Stomach (tissue), 9 donors: ENCODE data around the gene IGFALS. TPM values are rescaled to one million over a fixed set of nuclear protein-coding genes. Genes with fewer than 3 reads are reported as not detected.
A peak's percentile ranks its signal among the peaks of the same experiment; 100 is the strongest.

Experiments used
- DNase-seq, 2 donors: peaks; one replicate each; pipeline versions ENCODE4 v3.0.0 to v3.0.0-alpha.2; 2013 to 2019
- H3K27ac ChIP-seq, 5 donors: fragments of 200-600 bp in 4 of 5; sonication (generic) in 4 of 5; one replicate each; pipeline ENCODE4 v1.5.1; 2013 to 2019; ENCODE audit warnings: mild to moderate bottlenecking in 1 of 5, moderate library complexity in 1 of 5
- H3K27me3 ChIP-seq, 3 donors: fragments of 200-600 bp; sonication (generic); one replicate each; pipeline ENCODE4 v1.5.1; 2017 to 2019; ENCODE audit warnings: mixed run types in 1 of 3
- H3K36me3 ChIP-seq, 4 donors: fragments of 200-600 bp; sonication (generic); 1 replicate in 3 of 4; 2 replicates in 1 of 4; pipeline ENCODE4 v1.5.1; 2016 to 2019
- H3K4me1 ChIP-seq, 4 donors: fragments of 200-600 bp; sonication (generic); one replicate each; pipeline ENCODE4 v1.5.1; 2016 to 2019
- H3K4me3 ChIP-seq, 4 donors: fragments of 200-600 bp; sonication (generic) in 3 of 4; one replicate each; pipeline ENCODE4 v1.5.1; 2016 to 2019; ENCODE audit warnings: mild to moderate bottlenecking in 1 of 4
- H3K9me3 ChIP-seq, 4 donors: fragments of 200-600 bp; sonication (generic); one replicate each; pipeline ENCODE4 v1.5.1; 2016 to 2019
- EP300 ChIP-seq: sonication (generic); formaldehyde crosslinking; IDR thresholded peaks from one replicate; pipeline ENCODE4 v1.6.1; 2017; ENCODE audit warnings: antibody characterized with exemption
- POLR2A ChIP-seq, 4 donors: fragments of 450-650 bp; IDR thresholded peaks; one replicate each; pipeline ENCODE4 v1.6.1; 2016; ENCODE audit warnings: antibody characterized with exemption in 4 of 4, control low read depth in 2 of 4, mild to moderate bottlenecking in 1 of 4, moderate library complexity in 1 of 4
- POLR2AphosphoS5 ChIP-seq, 3 donors: sonication (generic); formaldehyde crosslinking; IDR thresholded peaks; one replicate each; pipeline ENCODE4 v1.6.1; 2016; ENCODE audit warnings: antibody characterized with exemption in 3 of 3
- WGBS, 5 donors: extraction: QIAGEN DNeasy Blood & Tissue Kit in 3 of 5; methylation state at CpG; one replicate each; pipeline versions ENCODE4 v1.1.5 to v1.1.7; 2013 to 2018; 5-methylcytosine and 5-hydroxymethylcytosine counted together
- intact Hi-C: fragments of 100-400 bp; cut with DNase I; formaldehyde crosslinking; loops from one replicate; pipeline ENCODE4 v1.15.1; 2023; ENCODE audit warnings: low total_unique reads
- polyA plus RNA-seq, 3 donors: library from polyadenylated mRNA; stranded (reverse); fragments of 200-250 nt; gene quantifications; one replicate each; pipeline ENCODE4 v1.2.3, GENCODE V29; 2013
- total RNA-seq, 5 donors: library from RNA; depleted of rRNA; stranded (reverse); fragments of >200 nt; gene quantifications; one replicate each; pipeline versions ENCODE4 v1.1.0 to v1.2.3, GENCODE V29; 2014 to 2016
- TF ChIP-seq, protein P1 (sequence below), 7 experiments: fragments of 450-650 bp in 4 of 7; fragments of 200-600 bp in 3 of 7; sonication (generic) in 3 of 7; IDR thresholded peaks; one replicate each; pipeline ENCODE4 v1.5.1; 2016 to 2019; ENCODE audit warnings: antibody characterized with exemption in 7 of 7, control low read depth in 2 of 7, mild to moderate bottlenecking in 1 of 7
- donor health status: healthy with polysubstance abuse.
- donor health status: Bipolar disorder and iron deficiency.
- donor health status: healthy.

Gene IGFALS
- total and polyA plus RNA-seq, 8 donors: 2.4 to 24.6 (median 7.1) TPM; not detected in 1

DNA sequence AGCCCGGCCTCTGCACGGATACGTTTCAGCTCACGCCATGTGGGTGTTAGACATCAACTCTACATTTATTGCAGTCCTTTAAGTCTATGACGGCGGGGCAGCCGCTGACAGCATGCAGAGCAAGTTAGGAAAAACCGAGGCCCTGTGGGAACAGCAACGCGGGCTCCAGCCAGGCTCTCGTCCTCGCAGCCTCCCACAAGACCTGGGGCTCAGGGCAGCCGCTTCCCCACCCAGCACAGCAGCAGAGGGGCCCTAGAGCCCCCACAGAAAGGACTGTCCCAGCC lies 16.9 kb downstream of the IGFALS start:
- TF ChIP-seq POLR2AphosphoS5 (IDR thresholded peaks at IDR 0.05): no peak
- TF ChIP-seq POLR2A (IDR thresholded peaks at IDR 0.05): no peak
- TF ChIP-seq, protein P1, sequence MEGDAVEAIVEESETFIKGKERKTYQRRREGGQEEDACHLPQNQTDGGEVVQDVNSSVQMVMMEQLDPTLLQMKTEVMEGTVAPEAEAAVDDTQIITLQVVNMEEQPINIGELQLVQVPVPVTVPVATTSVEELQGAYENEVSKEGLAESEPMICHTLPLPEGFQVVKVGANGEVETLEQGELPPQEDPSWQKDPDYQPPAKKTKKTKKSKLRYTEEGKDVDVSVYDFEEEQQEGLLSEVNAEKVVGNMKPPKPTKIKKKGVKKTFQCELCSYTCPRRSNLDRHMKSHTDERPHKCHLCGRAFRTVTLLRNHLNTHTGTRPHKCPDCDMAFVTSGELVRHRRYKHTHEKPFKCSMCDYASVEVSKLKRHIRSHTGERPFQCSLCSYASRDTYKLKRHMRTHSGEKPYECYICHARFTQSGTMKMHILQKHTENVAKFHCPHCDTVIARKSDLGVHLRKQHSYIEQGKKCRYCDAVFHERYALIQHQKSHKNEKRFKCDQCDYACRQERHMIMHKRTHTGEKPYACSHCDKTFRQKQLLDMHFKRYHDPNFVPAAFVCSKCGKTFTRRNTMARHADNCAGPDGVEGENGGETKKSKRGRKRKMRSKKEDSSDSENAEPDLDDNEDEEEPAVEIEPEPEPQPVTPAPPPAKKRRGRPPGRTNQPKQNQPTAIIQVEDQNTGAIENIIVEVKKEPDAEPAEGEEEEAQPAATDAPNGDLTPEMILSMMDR (IDR thresholded peaks at IDR 0.05): no peak
- TF ChIP-seq EP300: no peak
- H3K27ac ChIP-seq: no peak overlapping the region
- WGBS, 5 donors: 79 to 94% (median 88%) methylated on average over 13 of the region's 13 CpGs
- H3K4me1 ChIP-seq: peaks cover 35 to 70% (median 62%) of the 10 kb centered on the region in 4 donors
- no peak overlapping the region for H3K4me3 ChIP-seq
- DNase-seq: no peak
- intact Hi-C loops: no loop called here
- peaks cover 36 to 65% (median 63%) of the 10 kb centered on the region in 4 donors for H3K36me3 ChIP-seq
- no peaks in the 10 kb centered on the region for H3K27me3 ChIP-seq
- H3K9me3 ChIP-seq: no peaks in the 10 kb centered on the region

DNA sequence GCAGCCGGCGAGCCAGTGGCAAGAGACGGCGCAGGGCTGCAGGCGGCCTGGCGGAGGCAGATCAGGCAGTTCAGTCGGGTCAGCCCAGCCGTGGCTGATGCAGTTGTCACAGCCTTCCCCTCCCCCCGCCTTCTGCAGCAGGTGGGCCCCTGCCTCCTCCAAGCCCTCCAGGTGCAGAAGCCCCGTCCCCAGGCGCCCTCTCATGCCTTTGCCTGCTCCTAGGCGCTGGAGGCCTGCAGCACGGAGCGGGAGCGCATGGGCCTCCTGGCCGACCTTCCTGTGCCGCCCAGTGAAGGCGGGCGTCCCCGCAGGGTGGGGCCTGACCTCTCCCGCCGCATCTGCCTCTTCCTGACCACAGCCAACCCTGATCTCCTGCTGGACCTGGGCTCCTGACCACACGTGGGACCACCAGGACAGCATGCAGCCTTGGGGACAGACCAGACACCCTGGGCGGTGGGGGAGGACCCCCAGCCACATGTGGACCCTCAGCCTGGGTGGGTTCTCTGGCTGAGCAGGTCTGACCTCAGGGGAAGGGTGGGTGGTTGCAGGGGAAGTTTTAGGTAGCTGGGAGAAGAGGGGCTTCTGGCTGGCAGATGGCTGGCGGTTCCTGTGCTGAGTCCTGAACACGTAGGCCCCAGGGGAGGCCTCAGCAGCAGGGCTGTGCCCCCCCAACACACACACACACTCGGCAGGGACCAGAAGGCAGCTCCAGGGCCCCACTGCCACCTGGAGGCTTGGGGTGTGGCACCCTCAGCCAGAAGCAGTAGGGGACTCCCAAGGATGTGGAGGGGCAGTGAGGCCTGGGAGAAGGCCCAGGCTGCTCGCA lies 17.4 kb downstream of the IGFALS start:
- peaks cover 36 to 64% (median 62%) of the 10 kb centered on the region in 4 donors for H3K36me3 ChIP-seq
- intact Hi-C loops: no loop called here
- WGBS, 5 donors: 82 to 88% (median 85%) methylated on average over 4 to 28 of the region's 28 CpGs

DNA sequence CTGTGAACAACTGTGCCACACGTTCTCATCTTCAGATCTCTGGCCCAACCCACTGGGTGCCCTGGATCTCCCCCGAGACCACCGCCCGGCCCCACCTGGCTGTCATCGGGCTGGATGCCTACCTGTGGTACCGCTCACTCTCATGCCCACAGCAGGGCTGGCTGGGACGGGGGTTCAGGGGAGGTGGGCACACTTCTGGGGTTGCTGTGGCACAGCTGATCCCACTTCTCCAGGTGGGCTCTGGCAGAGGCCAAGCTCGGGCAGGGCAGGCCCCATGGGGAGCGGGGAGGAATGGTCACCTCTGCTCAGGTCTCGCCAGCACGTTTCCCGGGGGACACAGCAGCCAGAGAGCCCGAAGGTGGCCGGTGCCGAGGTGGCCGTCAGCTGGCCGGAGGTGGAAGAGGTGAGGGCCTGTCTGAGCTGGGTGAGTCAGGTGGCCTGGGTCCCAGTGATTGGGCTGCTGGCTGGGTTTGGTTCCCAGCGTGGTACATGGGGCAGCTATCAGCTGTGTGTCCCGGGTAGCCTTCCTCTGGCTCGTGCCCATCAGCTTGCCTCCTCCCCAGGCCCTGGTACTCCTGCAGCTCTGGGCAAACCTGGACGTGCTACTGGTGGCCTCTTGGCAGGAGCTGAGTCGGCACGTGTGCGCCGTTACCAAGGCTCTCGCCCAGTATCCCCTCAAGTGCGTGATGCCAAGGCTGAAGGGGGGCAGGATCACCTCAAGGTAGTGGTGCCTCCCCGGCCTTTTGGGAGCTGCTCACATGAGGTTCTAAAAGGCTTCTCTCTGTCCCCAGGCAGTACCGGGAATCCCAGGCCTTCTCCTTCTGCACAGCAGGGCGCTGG lies 18.3 kb downstream of the IGFALS start:
- 87 to 91% (median 91%) methylated on average over 14 to 30 of the region's 30 CpGs for WGBS, 5 donors
- Histone ChIP-seq H3K9me3 (no peaks in the 10 kb centered on the region), H3K27ac (no peak overlapping the region), H3K4me1 (peaks cover 34 to 69% (median 59%) of the 10 kb centered on the region in 4 donors), H3K27me3 (no peaks in the 10 kb centered on the region), H3K4me3 (no peak overlapping the region), H3K36me3 (peaks cover 29 to 55% (median 54%) of the 10 kb centered on the region in 4 donors)
- TF ChIP-seq, protein P1 (IDR thresholded peaks at IDR 0.05): no peak
- TF ChIP-seq EP300 (no peak), POLR2A (IDR thresholded peaks at IDR 0.05) (no peak), POLR2AphosphoS5 (IDR thresholded peaks at IDR 0.05) (no peak)
- no peak for DNase-seq
- intact Hi-C loops: no loop called here

More for the DNA sequence above, 17.4 kb downstream of the IGFALS start:
- TF ChIP-seq, protein P1 (IDR thresholded peaks at IDR 0.05): no peak
- no peak for TF ChIP-seq EP300
- TF ChIP-seq POLR2A (IDR thresholded peaks at IDR 0.05): no peak
- no peak for TF ChIP-seq POLR2AphosphoS5 (IDR thresholded peaks at IDR 0.05)
- DNase-seq: no peak
- Histone ChIP-seq H3K4me3 (no peak overlapping the region), H3K27ac (no peak overlapping the region), H3K27me3 (no peaks in the 10 kb centered on the region), H3K9me3 (no peaks in the 10 kb centered on the region), H3K4me1 (peaks cover 30 to 68% (median 59%) of the 10 kb centered on the region in 4 donors)

DNA sequence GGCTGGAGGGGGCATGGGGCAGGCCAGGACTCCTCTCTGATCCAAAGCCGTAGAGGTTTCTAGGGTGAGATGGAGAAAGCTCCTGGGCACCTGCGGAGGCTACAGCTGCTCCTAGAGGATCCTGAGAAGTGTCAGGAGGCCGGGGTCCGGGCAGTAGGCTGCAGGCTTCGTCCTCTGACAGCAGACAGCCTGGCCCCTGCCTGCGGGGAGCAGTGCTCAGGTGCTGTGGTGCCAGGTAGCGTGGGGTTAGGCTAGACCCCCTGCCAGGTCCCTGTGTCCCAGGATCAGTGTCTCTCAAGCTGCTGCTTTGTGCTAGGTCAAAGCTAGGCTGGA lies 19.1 kb downstream of the IGFALS start:
- intact Hi-C loops: no loop called here
- Histone ChIP-seq H3K4me1 (peaks cover 35 to 68% (median 59%) of the 10 kb centered on the region in 4 donors), H3K4me3 (peak overlapping the region in 3 of 4 donors; percentile 75 to 98 (median 96)), H3K27ac (peak overlapping the region in 4 of 5 donors; percentile 92 to 97 (median 94)), H3K9me3 (no peaks in the 10 kb centered on the region), H3K27me3 (no peaks in the 10 kb centered on the region), H3K36me3 (peaks cover 23 to 53% (median 50%) of the 10 kb centered on the region in 4 donors)
- TF ChIP-seq, protein P1 (IDR thresholded peaks at IDR 0.05): no peak
- TF ChIP-seq EP300 (no peak), POLR2A (IDR thresholded peaks at IDR 0.05) (no peak), POLR2AphosphoS5 (IDR thresholded peaks at IDR 0.05) (no peak)
- WGBS, 5 donors: 63 to 92% (median 77%) methylated on average over 2 to 7 of the region's 7 CpGs
- no peak for DNase-seq
